ENCODE data around the gene BRSK2.

DNA sequence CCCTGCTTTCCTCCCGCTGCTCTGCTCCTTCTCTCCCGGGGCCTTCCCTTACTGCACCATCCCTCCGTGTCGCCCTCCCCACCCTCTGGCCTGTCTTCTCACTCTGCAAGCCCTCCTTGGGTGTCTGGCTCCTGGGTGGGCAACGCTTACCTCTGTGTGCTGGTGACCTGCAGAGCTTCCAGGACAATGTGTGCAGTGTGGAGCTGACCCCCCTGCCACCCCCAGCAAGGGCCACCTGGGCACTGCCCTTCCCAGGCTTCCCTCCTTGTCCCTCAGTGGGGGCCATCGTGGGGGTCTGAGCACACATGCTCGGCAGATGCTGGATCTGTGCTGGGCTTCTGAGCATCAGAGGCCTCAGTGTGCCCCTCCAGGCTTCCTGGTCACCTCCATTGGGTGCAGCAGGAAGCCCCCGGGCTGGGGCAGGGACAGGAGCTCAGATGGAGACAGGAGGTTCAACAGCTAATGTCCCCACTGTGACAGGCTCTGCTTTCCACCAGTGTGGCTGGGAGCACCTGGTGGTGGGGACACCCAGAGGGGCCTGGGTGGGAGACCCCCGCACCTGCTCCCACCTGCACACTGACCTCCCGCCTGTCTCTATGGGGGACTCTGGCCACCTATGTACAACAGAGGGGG lies 7.8 kb upstream of the BRSK2 start:
- TF ChIP-seq, protein P1, sequence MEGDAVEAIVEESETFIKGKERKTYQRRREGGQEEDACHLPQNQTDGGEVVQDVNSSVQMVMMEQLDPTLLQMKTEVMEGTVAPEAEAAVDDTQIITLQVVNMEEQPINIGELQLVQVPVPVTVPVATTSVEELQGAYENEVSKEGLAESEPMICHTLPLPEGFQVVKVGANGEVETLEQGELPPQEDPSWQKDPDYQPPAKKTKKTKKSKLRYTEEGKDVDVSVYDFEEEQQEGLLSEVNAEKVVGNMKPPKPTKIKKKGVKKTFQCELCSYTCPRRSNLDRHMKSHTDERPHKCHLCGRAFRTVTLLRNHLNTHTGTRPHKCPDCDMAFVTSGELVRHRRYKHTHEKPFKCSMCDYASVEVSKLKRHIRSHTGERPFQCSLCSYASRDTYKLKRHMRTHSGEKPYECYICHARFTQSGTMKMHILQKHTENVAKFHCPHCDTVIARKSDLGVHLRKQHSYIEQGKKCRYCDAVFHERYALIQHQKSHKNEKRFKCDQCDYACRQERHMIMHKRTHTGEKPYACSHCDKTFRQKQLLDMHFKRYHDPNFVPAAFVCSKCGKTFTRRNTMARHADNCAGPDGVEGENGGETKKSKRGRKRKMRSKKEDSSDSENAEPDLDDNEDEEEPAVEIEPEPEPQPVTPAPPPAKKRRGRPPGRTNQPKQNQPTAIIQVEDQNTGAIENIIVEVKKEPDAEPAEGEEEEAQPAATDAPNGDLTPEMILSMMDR (IDR thresholded peaks at IDR 0.05 in 4 of 5, conservative IDR thresholded peaks at IDR 0.05 in 1 of 5) = no peak
- no peak for TF ChIP-seq POLR2A (IDR thresholded peaks at IDR 0.05)
